ENCODE measurements around the gene ASPHD1.
"Not testable (repeated sequence)": the region's sequence is repeated elsewhere in the genome, so short reads cannot be mapped to it uniquely, and the experiment has no call there.

The ASPHD1 gene

GRCh38 chr16:29889372-29889771 lies 10.9 kb upstream of the ASPHD1 start:
- not testable (repeated sequence) for H3K4me2 ChIP-seq (ENCODE audit: low read length, poor library complexity, severe bottlenecking); H3K9ac ChIP-seq (ENCODE audit: low read length); H3K4me1 ChIP-seq (ENCODE audit: control insufficient read depth, insufficient read depth, low read depth, low read length); H3K23ac ChIP-seq (ENCODE audit: low read length in 2 of 2); H2BK15ac ChIP-seq (ENCODE audit: low read depth, poor library complexity, severe bottlenecking); H2AFZ ChIP-seq (ENCODE audit: low read depth, low read length); H3K14ac ChIP-seq (ENCODE audit: low read length in 2 of 2); H3K4me3 ChIP-seq (ENCODE audit: insufficient read depth in 1 of 2, low read depth in 1 of 2, low read length in 2 of 2); H2BK120ac ChIP-seq (ENCODE audit: low read depth, low read length); H2BK12ac ChIP-seq (ENCODE audit: low read length in 2 of 2); H3K27ac ChIP-seq (ENCODE audit: low read length, poor library complexity, severe bottlenecking); H2AK5ac ChIP-seq (ENCODE audit: low read length, severe bottlenecking); H4K8ac ChIP-seq (ENCODE audit: low read length); H3K4ac ChIP-seq (ENCODE audit: low read depth in 1 of 2, low read length in 2 of 2); H3K18ac ChIP-seq (ENCODE audit: low read depth in 1 of 2, low read length in 2 of 2); H3K79me1 ChIP-seq (replicated peaks; ENCODE audit: low read length, poor library complexity, severe bottlenecking); H3K9me3 ChIP-seq (ENCODE audit: control insufficient read depth, low read length); H2BK5ac ChIP-seq (ENCODE audit: low read depth, low read length, poor library complexity, severe bottlenecking); DNase-seq; H4K91ac ChIP-seq (ENCODE audit: low read length)
- no CpG with 5 or more reads among the region's 3 CpGs for WGBS
- Histone ChIP-seq H3K27me3 (ENCODE audit: control insufficient read depth in 1 of 2, insufficient read depth in 1 of 2, low read length in 2 of 2) (peaks cover 0 to 12% of the 10 kb centered on the region in 2 experiments), H3K36me3 (ENCODE audit: control insufficient read depth in 1 of 2, insufficient read depth in 2 of 2, low read depth in 1 of 2, low read length in 2 of 2) (peaks cover 0 to 23% of the 10 kb centered on the region in 2 experiments)

- Histone ChIP-seq H3K4me2 (ENCODE audit: low read length, poor library complexity, severe bottlenecking) (no peak overlapping the region), H3K9ac (ENCODE audit: low read length) (no peak overlapping the region), H3K27me3 (ENCODE audit: control insufficient read depth in 1 of 2, insufficient read depth in 1 of 2, low read length in 2 of 2) (peaks cover 0 to 20% of the 10 kb centered on the region in 2 experiments), H2BK15ac (ENCODE audit: low read depth, poor library complexity, severe bottlenecking) (no peak overlapping the region), H3K4me1 (ENCODE audit: control insufficient read depth, insufficient read depth, low read depth, low read length) (peaks cover 2% of the 10 kb centered on the region), H2BK5ac (ENCODE audit: low read depth, low read length, poor library complexity, severe bottlenecking) (no peak overlapping the region), H2AK5ac (ENCODE audit: low read length, severe bottlenecking) (no peak overlapping the region), H3K4ac (ENCODE audit: low read depth in 1 of 2, low read length in 2 of 2) (no peak overlapping the region), H2BK120ac (ENCODE audit: low read depth, low read length) (no peak overlapping the region), H2BK12ac (ENCODE audit: low read length in 2 of 2) (no peak overlapping the region), H3K14ac (ENCODE audit: low read length in 2 of 2) (no peak overlapping the region), H3K9me3 (ENCODE audit: control insufficient read depth, low read length) (no peaks in the 10 kb centered on the region), H3K18ac (ENCODE audit: low read depth in 1 of 2, low read length in 2 of 2) (no peak overlapping the region), H3K4me3 (ENCODE audit: insufficient read depth in 1 of 2, low read depth in 1 of 2, low read length in 2 of 2) (no peak overlapping the region), H3K27ac (ENCODE audit: low read length, poor library complexity, severe bottlenecking) (no peak overlapping the region), H2AFZ (ENCODE audit: low read depth, low read length) (no peak overlapping the region), H3K79me1 (replicated peaks; ENCODE audit: low read length, poor library complexity, severe bottlenecking) (no peaks in the 10 kb centered on the region), H3K23ac (ENCODE audit: low read length in 2 of 2) (no peak overlapping the region), H4K91ac (ENCODE audit: low read length) (no peak overlapping the region), H3K36me3 (ENCODE audit: control insufficient read depth in 1 of 2, insufficient read depth in 2 of 2, low read depth in 1 of 2, low read length in 2 of 2) (peaks cover 0 to 28% of the 10 kb centered on the region in 2 experiments), H4K8ac (ENCODE audit: low read length) (no peak overlapping the region)
- WGBS, result 83% methylated on average over 10 of the region's 10 CpGs
- no peak for DNase-seq
Measured at GRCh38 chr16:29891525-29892457, 8.5 kb upstream of the ASPHD1 start.

DNA sequence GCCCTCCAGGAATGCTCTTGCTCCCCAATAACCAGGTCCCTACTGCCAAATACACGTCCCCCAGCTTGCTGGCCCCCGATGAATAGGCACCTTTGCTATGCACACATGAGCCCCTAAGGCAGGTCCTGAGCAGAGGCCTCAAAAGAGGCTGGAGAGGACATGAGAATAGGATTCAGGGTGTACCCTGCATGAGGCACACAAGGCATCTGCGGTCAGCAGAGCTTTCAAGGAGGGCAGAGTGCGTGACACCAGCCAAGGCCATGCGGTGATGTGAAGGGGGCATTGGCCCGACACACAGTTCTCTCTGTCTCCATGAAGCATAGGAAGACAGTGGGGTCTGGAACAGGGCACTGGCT lies 7.9 kb upstream of the ASPHD1 start:
- no peak overlapping the region for H2BK12ac ChIP-seq (ENCODE audit: low read length in 2 of 2)
- no peak overlapping the region for H3K23ac ChIP-seq (ENCODE audit: low read length in 2 of 2)
- peaks cover 0 to 25% of the 10 kb centered on the region in 2 experiments for H3K27me3 ChIP-seq (ENCODE audit: control insufficient read depth in 1 of 2, insufficient read depth in 1 of 2, low read length in 2 of 2)
- H2BK15ac ChIP-seq (ENCODE audit: low read depth, poor library complexity, severe bottlenecking), result no peak overlapping the region
- no peak overlapping the region for H3K14ac ChIP-seq (ENCODE audit: low read length in 2 of 2)
- H3K4ac ChIP-seq (ENCODE audit: low read depth in 1 of 2, low read length in 2 of 2), result no peak overlapping the region
- 86% methylated on average over 6 of the region's 6 CpGs for WGBS
- H2AK5ac ChIP-seq (ENCODE audit: low read length, severe bottlenecking), result no peak overlapping the region
- H2BK120ac ChIP-seq (ENCODE audit: low read depth, low read length), result no peak overlapping the region
- no peak overlapping the region for H3K18ac ChIP-seq (ENCODE audit: low read depth in 1 of 2, low read length in 2 of 2)
- H3K79me1 ChIP-seq (replicated peaks; ENCODE audit: low read length, poor library complexity, severe bottlenecking), result no peaks in the 10 kb centered on the region
- H2AFZ ChIP-seq (ENCODE audit: low read depth, low read length), result no peak overlapping the region
- no peak overlapping the region for H4K91ac ChIP-seq (ENCODE audit: low read length)
- peaks cover 2% of the 10 kb centered on the region for H3K4me1 ChIP-seq (ENCODE audit: control insufficient read depth, insufficient read depth, low read depth, low read length)
- no peaks in the 10 kb centered on the region for H3K9me3 ChIP-seq (ENCODE audit: control insufficient read depth, low read length)
- no peak overlapping the region for H3K4me2 ChIP-seq (ENCODE audit: low read length, poor library complexity, severe bottlenecking)
- no peak for DNase-seq
- no peak overlapping the region for H3K27ac ChIP-seq (ENCODE audit: low read length, poor library complexity, severe bottlenecking)
- H2BK5ac ChIP-seq (ENCODE audit: low read depth, low read length, poor library complexity, severe bottlenecking), result no peak overlapping the region
- no peak overlapping the region for H3K4me3 ChIP-seq (ENCODE audit: insufficient read depth in 1 of 2, low read depth in 1 of 2, low read length in 2 of 2)
- no peak overlapping the region for H3K9ac ChIP-seq (ENCODE audit: low read length)
- H4K8ac ChIP-seq (ENCODE audit: low read length), result no peak overlapping the region
- H3K36me3 ChIP-seq (ENCODE audit: control insufficient read depth in 1 of 2, insufficient read depth in 2 of 2, low read depth in 1 of 2, low read length in 2 of 2), result peaks cover 0 to 27% of the 10 kb centered on the region in 2 experiments

- Histone ChIP-seq H3K9ac (ENCODE audit: low read length) (no peak overlapping the region), H3K23ac (ENCODE audit: low read length in 2 of 2) (no peak overlapping the region), H3K27me3 (ENCODE audit: control insufficient read depth in 1 of 2, insufficient read depth in 1 of 2, low read length in 2 of 2) (peaks cover 0 to 29% of the 10 kb centered on the region in 2 experiments), H3K4me3 (ENCODE audit: insufficient read depth in 1 of 2, low read depth in 1 of 2, low read length in 2 of 2) (no peak overlapping the region), H4K91ac (ENCODE audit: low read length) (no peak overlapping the region), H3K9me3 (ENCODE audit: control insufficient read depth, low read length) (no peaks in the 10 kb centered on the region), H2BK5ac (ENCODE audit: low read depth, low read length, poor library complexity, severe bottlenecking) (no peak overlapping the region), H3K18ac (ENCODE audit: low read depth in 1 of 2, low read length in 2 of 2) (no peak overlapping the region), H3K14ac (ENCODE audit: low read length in 2 of 2) (no peak overlapping the region), H3K4me1 (ENCODE audit: control insufficient read depth, insufficient read depth, low read depth, low read length) (peaks cover 11% of the 10 kb centered on the region), H2BK15ac (ENCODE audit: low read depth, poor library complexity, severe bottlenecking) (no peak overlapping the region), H2BK120ac (ENCODE audit: low read depth, low read length) (no peak overlapping the region), H3K79me1 (replicated peaks; ENCODE audit: low read length, poor library complexity, severe bottlenecking) (peaks cover 4% of the 10 kb centered on the region), H3K4me2 (ENCODE audit: low read length, poor library complexity, severe bottlenecking) (no peak overlapping the region), H3K27ac (ENCODE audit: low read length, poor library complexity, severe bottlenecking) (no peak overlapping the region), H2AFZ (ENCODE audit: low read depth, low read length) (no peak overlapping the region), H3K36me3 (ENCODE audit: control insufficient read depth in 1 of 2, insufficient read depth in 2 of 2, low read depth in 1 of 2, low read length in 2 of 2) (peaks cover 0 to 19% of the 10 kb centered on the region in 2 experiments), H4K8ac (ENCODE audit: low read length) (no peak overlapping the region), H2AK5ac (ENCODE audit: low read length, severe bottlenecking) (no peak overlapping the region), H2BK12ac (ENCODE audit: low read length in 2 of 2) (no peak overlapping the region), H3K4ac (ENCODE audit: low read depth in 1 of 2, low read length in 2 of 2) (no peak overlapping the region)
- 95% methylated on average over 2 of the region's 3 CpGs for WGBS
- no peak for DNase-seq
Measured at GRCh38 chr16:29893553-29893952, 6.7 kb upstream of the ASPHD1 start.

Data from mesenchymal stem cell (in vitro differentiated cells and primary cell).